H1 (cell line): ENCODE data around the gene MPP4. TPM values are rescaled to one million over a fixed set of nuclear protein-coding genes. Genes with fewer than 3 reads are reported as not detected.

Experiments used
- CTCF ChIA-PET: fragments of 300-600 bp; sonication (Branson Sonifier 250); formaldehyde crosslinking; loops from one replicate; lab custom pipeline; 2021; ENCODE audit not compliant: partially characterized antibody; lab: Charles Lee
- POLR2A ChIA-PET: fragments of 300-600 bp; sonication (Branson Sonifier 250); formaldehyde crosslinking; loops from one replicate; lab custom pipeline; 2021; ENCODE audit warnings: inconsistent platforms; ENCODE audit not compliant: partially characterized antibody; lab: Charles Lee
- DNase-seq, 2 experiments: peaks; one replicate each; pipeline versions ENCODE4 v3.0.0 to v3.0.0-alpha.2; 2010 to 2022; ENCODE audit warnings: low spot score in 2 of 2, low read depth in 1 of 2, mixed read lengths in 1 of 2
- FAIRE-seq: peaks from 2 replicates; lab custom pipeline; 2011; peaks lifted over from hg19 to GRCh38; lab: Jason Lieb, UNC
- H2AFZ ChIP-seq: 2 replicates; pipeline ENCODE4 v1.8.1; 2012; ENCODE audit warnings: low read length, inconsistent platforms
- H2AK5ac ChIP-seq: 2 replicates; pipeline ENCODE4 v1.6.1; 2013; ENCODE audit warnings: low read depth, low read length
- H2BK120ac ChIP-seq: replicated peaks from 2 replicates; pipeline ENCODE3; 2013; ENCODE audit warnings: low read depth, low read length, inconsistent platforms
- H2BK12ac ChIP-seq: 2 replicates; pipeline ENCODE4 v1.6.1; 2013; ENCODE audit warnings: low read depth, low read length
- H2BK15ac ChIP-seq: 2 replicates; pipeline ENCODE4 v1.6.1; 2013; ENCODE audit warnings: low read length
- H2BK20ac ChIP-seq: 2 replicates; pipeline ENCODE4 v1.6.1; 2013; ENCODE audit warnings: low read length
- H2BK5ac ChIP-seq: 2 replicates; pipeline ENCODE4 v1.6.1; 2013; ENCODE audit warnings: low read depth, low read length
- H3K14ac ChIP-seq: 2 replicates; pipeline ENCODE4 v1.6.1; 2013; ENCODE audit warnings: inconsistent platforms; ENCODE audit not compliant: insufficient read length
- H3K18ac ChIP-seq: 2 replicates; pipeline ENCODE4 v1.6.1; 2013; ENCODE audit warnings: low read length; ENCODE audit errors: extremely low read depth
- H3K23ac ChIP-seq: 2 replicates; pipeline ENCODE4 v1.6.1; 2013; ENCODE audit warnings: inconsistent platforms; ENCODE audit not compliant: insufficient read length
- H3K23me2 ChIP-seq: 2 replicates; pipeline ENCODE4 v1.6.1; 2013; ENCODE audit warnings: low read depth, low read length
- H3K27ac ChIP-seq: 2 replicates; pipeline ENCODE4 v1.6.1; 2011; ENCODE audit warnings: low read depth, low read length, inconsistent platforms
- H3K27me3 ChIP-seq, 4 experiments: replicated peaks in 1 of 4; 1 replicate in 1 of 4; 2 replicates in 3 of 4; pipeline versions ENCODE4 v1.6.1 to v1.8.1; 2011 to 2013; ENCODE audit warnings: low read length in 3 of 4, mild to moderate bottlenecking in 3 of 4, inconsistent platforms in 2 of 4, mixed read lengths in 2 of 4, moderate library complexity in 1 of 4; ENCODE audit not compliant: control insufficient read depth in 3 of 4, insufficient read depth in 3 of 4; ENCODE audit errors: extremely low read depth in 1 of 4
- H3K36me3 ChIP-seq, 4 experiments: 2 replicates each; pipeline versions ENCODE4 v1.6.1 to v1.8.1; 2011 to 2013; ENCODE audit warnings: mild to moderate bottlenecking in 4 of 4, low read length in 3 of 4, moderate library complexity in 2 of 4, control low read depth in 1 of 4, inconsistent platforms in 1 of 4; ENCODE audit not compliant: insufficient read depth in 4 of 4, control insufficient read depth in 2 of 4
- H3K4ac ChIP-seq: replicated peaks from 2 replicates; pipeline ENCODE3; 2013; ENCODE audit warnings: low read length, low read depth, mixed read lengths, inconsistent platforms; ENCODE audit not compliant: insufficient read length
- H3K4me1 ChIP-seq, 4 experiments: replicated peaks in 1 of 4; 1 replicate in 1 of 4; 2 replicates in 3 of 4; pipeline versions ENCODE4 v1.6.1 to v1.8.1; 2011 to 2013; ENCODE audit warnings: low read length in 3 of 4, inconsistent platforms in 2 of 4, mixed read lengths in 1 of 4; ENCODE audit not compliant: insufficient read depth in 4 of 4, control insufficient read depth in 3 of 4
- H3K4me2 ChIP-seq, 2 experiments: 2 replicates each; pipeline versions ENCODE4 v1.6.1 to v1.8.1; 2011 to 2013; ENCODE audit warnings: low read depth in 2 of 2, low read length in 2 of 2, control low read depth in 1 of 2, inconsistent platforms in 1 of 2, mild to moderate bottlenecking in 1 of 2; ENCODE audit not compliant: insufficient read depth in 1 of 2
- H3K4me3 ChIP-seq, 4 experiments: fragments of 200-600, 300-600 bp in 1 of 4; sonication (generic), shearing (Covaris generic), sonication (Bioruptor Twin) in 1 of 4; 2 replicates each; pipeline versions ENCODE4 v1.5.1 to v1.8.1; 2011 to 2016; ENCODE audit warnings: low read length in 4 of 4, low read depth in 3 of 4, control low read depth in 2 of 4, inconsistent platforms in 2 of 4, mild to moderate bottlenecking in 2 of 4, mixed read lengths in 1 of 4, moderate library complexity in 1 of 4; ENCODE audit not compliant: insufficient read depth in 2 of 4; ENCODE audit errors: extremely low read depth in 1 of 4
- H3K56ac ChIP-seq: replicated peaks from 2 replicates; pipeline ENCODE3; 2013; ENCODE audit warnings: low read depth, mild to moderate bottlenecking, mixed read lengths, low read length, inconsistent platforms; ENCODE audit not compliant: insufficient read length
- H3K79me1 ChIP-seq: 2 replicates; pipeline ENCODE4 v1.6.1; 2013; ENCODE audit warnings: low read depth, low read length, control low read depth
- H3K79me2 ChIP-seq, 2 experiments: 2 replicates each; pipeline versions ENCODE4 v1.6.1 to v1.8.1; 2012 to 2013; ENCODE audit warnings: low read length in 2 of 2, mild to moderate bottlenecking in 2 of 2, inconsistent platforms in 1 of 2; ENCODE audit not compliant: insufficient read depth in 2 of 2, control insufficient read depth in 1 of 2
- H3K9ac ChIP-seq, 4 experiments: replicated peaks in 1 of 4; 1 replicate in 1 of 4; 2 replicates in 3 of 4; pipeline versions ENCODE4 v1.6.1 to v1.8.1; 2011 to 2013; ENCODE audit warnings: low read depth in 3 of 4, low read length in 3 of 4, control low read depth in 2 of 4, mild to moderate bottlenecking in 2 of 4, moderate library complexity in 2 of 4, inconsistent platforms in 1 of 4; ENCODE audit errors: extremely low read depth in 1 of 4
- H3K9me3 ChIP-seq, 2 experiments: 2 replicates each; pipeline versions ENCODE4 v1.6.1 to v1.8.1; 2012 to 2013; ENCODE audit warnings: mild to moderate bottlenecking in 2 of 2, moderate library complexity in 2 of 2, control low read depth in 1 of 2, inconsistent platforms in 1 of 2, low read depth in 1 of 2, low read length in 1 of 2, mixed read lengths in 1 of 2; ENCODE audit not compliant: insufficient read depth in 2 of 2
- H4K20me1 ChIP-seq, 2 experiments: replicated peaks in 1 of 2; 2 replicates each; pipeline versions ENCODE3 to v1.8.1; 2011 to 2013; ENCODE audit warnings: inconsistent platforms in 2 of 2, low read length in 2 of 2, mild to moderate bottlenecking in 1 of 2; ENCODE audit not compliant: insufficient read depth in 2 of 2, control insufficient read depth in 1 of 2
- H4K5ac ChIP-seq: 2 replicates; pipeline ENCODE4 v1.6.1; 2013; ENCODE audit warnings: low read length, low read depth, mixed read lengths, inconsistent platforms; ENCODE audit not compliant: insufficient read length
- H4K8ac ChIP-seq: 2 replicates; pipeline ENCODE4 v1.8.0; 2013; ENCODE audit warnings: mild to moderate bottlenecking, moderate library complexity, low read length, inconsistent platforms; ENCODE audit not compliant: insufficient read depth; ENCODE audit errors: extremely low read depth
- H4K91ac ChIP-seq: replicated peaks from 2 replicates; pipeline ENCODE3; 2013; ENCODE audit warnings: low read length, mixed read lengths, inconsistent platforms; ENCODE audit not compliant: insufficient read length
- KDM1A ChIP-seq: fragments of 200-600, 300-600 bp; sonication (generic); IDR thresholded peaks from 2 replicates; pipeline ENCODE4 v1.7.1; 2016; ENCODE audit warnings: mild to moderate bottlenecking, low read length, borderline replicate concordance
- RNF2 ChIP-seq: fragments of 200-900, 300-1000 bp; sonication (generic); IDR thresholded peaks from 2 replicates; pipeline ENCODE4 v1.7.1; 2016; ENCODE audit warnings: borderline replicate concordance, low read depth, mild to moderate bottlenecking, antibody characterized with exemption, low read length; ENCODE audit not compliant: poor library complexity, severe bottlenecking; ENCODE audit errors: missing control alignments
- SIRT6 ChIP-seq: IDR thresholded peaks from one replicate; pipeline ENCODE4 v1.7.1; 2012; ENCODE audit warnings: low read length, inconsistent platforms
- SP2 ChIP-seq: IDR thresholded peaks from 2 replicates; pipeline ENCODE4 v1.6.1; 2012; ENCODE audit warnings: mild to moderate bottlenecking, low read length, inconsistent platforms
- WGBS, 2 experiments: shearing (Covaris generic) in 1 of 2; methylation state at CpG; one replicate each; pipeline versions ENCODE4 v1.1.6 to v1.1.7; 2013 to 2015; ENCODE audit warnings: low lambda C conversion rate in 2 of 2, mixed read lengths in 2 of 2, inconsistent platforms in 1 of 2, low coverage in 1 of 2, missing lambda C conversion rate in 1 of 2; ENCODE audit not compliant: insufficient replicate concordance in 2 of 2, insufficient coverage in 1 of 2, insufficient read length in 1 of 2; ENCODE audit errors: extremely low coverage in 1 of 2, missing lambda C conversion rate in 1 of 2; 5-methylcytosine and 5-hydroxymethylcytosine counted together
- polyA plus RNA-seq, 7 experiments: library from polyadenylated mRNA; depleted of rRNA in 3 of 7; stranded (reverse) in 5 of 7; unstranded in 2 of 7; fragments of >200 nt in 5 of 7; fragments of 200-250 nt in 2 of 7; gene quantifications; 1 replicate in 5 of 7; 2 replicates in 1 of 7; 4 replicates in 1 of 7; pipeline versions ENCODE4 v1.2.1 to v1.2.3, GENCODE V29; 2011 to 2013; ENCODE audit warnings: missing spikeins in 2 of 7, mixed read lengths in 2 of 7
- total RNA-seq: library from RNA; stranded (reverse); fragmentation: NEBNext Ultra II Directional; extraction: Animal tissue kit (Norgen Biotek cat#: 25700); gene quantifications from 2 replicates; pipeline ENCODE4 v1.2.1, GENCODE V29; 2021

Gene MPP4
- total and polyA plus RNA-seq, 2 of the 8 experiments (the other 6 are each of a cell fraction or from before 2014, with no cell fraction given), result not detected

GRCh38 chr2:201600906-201601305, 97.5 kb downstream of the MPP4 start:
- H2AFZ ChIP-seq, result no peak overlapping the region
- no peak overlapping the region for H3K4ac ChIP-seq
- no peaks in the 10 kb centered on the region for H3K36me3 ChIP-seq
- H3K79me1 ChIP-seq, result no peaks in the 10 kb centered on the region
- no peak overlapping the region for H2BK12ac ChIP-seq
- no peak for TF ChIP-seq RNF2
- no peak for TF ChIP-seq KDM1A
- no peak for TF ChIP-seq SP2
- TF ChIP-seq SIRT6, result no peak
- no peaks in the 10 kb centered on the region; the same call in 1 of the 2 replicates for H3K23me2 ChIP-seq
- no peak overlapping the region for H2AK5ac ChIP-seq
- no peak overlapping the region for H4K8ac ChIP-seq
- no peak overlapping the region for H4K91ac ChIP-seq
- H2BK20ac ChIP-seq, result no peak overlapping the region
- H3K4me2 ChIP-seq, result no peak overlapping the region
- DNase-seq (no peak), FAIRE-seq (no peak)
- H2BK120ac ChIP-seq, result no peak overlapping the region
- ChIA-PET POLR2A (no interaction called here), CTCF (no interaction called here)
- H3K14ac ChIP-seq, result no peak overlapping the region
- no peaks in the 10 kb centered on the region for H3K27me3 ChIP-seq
- no peak overlapping the region for H3K18ac ChIP-seq
- no peaks in the 10 kb centered on the region for H4K20me1 ChIP-seq
- H3K23ac ChIP-seq, result no peak overlapping the region
- H3K4me1 ChIP-seq, result no peaks in the 10 kb centered on the region
- H3K4me3 ChIP-seq, result no peak overlapping the region
- H4K5ac ChIP-seq, result no peak overlapping the region
- no peak overlapping the region for H2BK5ac ChIP-seq
- H3K27ac ChIP-seq, result no peak overlapping the region
- no peak overlapping the region for H2BK15ac ChIP-seq
- no peaks in the 10 kb centered on the region for H3K9me3 ChIP-seq
- 87% methylated on average over 3 of the region's 3 CpGs; no CpG with 5 or more reads in 1 of the 2 experiments for WGBS, 2 experiments
- H3K56ac ChIP-seq, result no peak overlapping the region
- H3K9ac ChIP-seq, result no peak overlapping the region
- H3K79me2 ChIP-seq, result no peaks in the 10 kb centered on the region
